Measurements from ENCODE around the gene RNLS.

DNA sequence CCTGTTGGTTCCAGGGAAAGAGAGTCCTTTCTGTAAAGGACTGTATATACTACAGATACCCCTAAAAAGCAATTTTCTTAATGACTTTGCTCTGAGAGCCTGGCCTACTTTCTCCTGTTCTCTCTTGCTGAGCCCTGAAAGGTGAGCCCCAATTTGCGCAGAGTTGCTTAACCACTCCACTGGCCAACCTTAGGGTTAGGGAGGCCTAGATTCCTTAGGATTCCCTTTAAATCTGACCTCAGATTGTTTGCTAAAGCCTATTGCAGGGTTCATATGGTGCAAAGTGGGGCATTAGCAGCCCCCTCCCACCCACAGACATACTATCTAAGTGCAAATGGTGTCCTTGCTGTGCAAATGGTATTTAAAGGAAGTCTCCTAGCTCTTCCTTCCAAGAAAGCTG lies 164.2 kb downstream of the RNLS start:
- TF ChIP-seq, protein P1, sequence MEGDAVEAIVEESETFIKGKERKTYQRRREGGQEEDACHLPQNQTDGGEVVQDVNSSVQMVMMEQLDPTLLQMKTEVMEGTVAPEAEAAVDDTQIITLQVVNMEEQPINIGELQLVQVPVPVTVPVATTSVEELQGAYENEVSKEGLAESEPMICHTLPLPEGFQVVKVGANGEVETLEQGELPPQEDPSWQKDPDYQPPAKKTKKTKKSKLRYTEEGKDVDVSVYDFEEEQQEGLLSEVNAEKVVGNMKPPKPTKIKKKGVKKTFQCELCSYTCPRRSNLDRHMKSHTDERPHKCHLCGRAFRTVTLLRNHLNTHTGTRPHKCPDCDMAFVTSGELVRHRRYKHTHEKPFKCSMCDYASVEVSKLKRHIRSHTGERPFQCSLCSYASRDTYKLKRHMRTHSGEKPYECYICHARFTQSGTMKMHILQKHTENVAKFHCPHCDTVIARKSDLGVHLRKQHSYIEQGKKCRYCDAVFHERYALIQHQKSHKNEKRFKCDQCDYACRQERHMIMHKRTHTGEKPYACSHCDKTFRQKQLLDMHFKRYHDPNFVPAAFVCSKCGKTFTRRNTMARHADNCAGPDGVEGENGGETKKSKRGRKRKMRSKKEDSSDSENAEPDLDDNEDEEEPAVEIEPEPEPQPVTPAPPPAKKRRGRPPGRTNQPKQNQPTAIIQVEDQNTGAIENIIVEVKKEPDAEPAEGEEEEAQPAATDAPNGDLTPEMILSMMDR (IDR thresholded peaks at IDR 0.05): no peak
- TF ChIP-seq SIN3A (IDR thresholded peaks at IDR 0.05; ENCODE audit: borderline replicate concordance, insufficient read depth, low read depth, low read length): no peak
- TF ChIP-seq, protein P2, sequence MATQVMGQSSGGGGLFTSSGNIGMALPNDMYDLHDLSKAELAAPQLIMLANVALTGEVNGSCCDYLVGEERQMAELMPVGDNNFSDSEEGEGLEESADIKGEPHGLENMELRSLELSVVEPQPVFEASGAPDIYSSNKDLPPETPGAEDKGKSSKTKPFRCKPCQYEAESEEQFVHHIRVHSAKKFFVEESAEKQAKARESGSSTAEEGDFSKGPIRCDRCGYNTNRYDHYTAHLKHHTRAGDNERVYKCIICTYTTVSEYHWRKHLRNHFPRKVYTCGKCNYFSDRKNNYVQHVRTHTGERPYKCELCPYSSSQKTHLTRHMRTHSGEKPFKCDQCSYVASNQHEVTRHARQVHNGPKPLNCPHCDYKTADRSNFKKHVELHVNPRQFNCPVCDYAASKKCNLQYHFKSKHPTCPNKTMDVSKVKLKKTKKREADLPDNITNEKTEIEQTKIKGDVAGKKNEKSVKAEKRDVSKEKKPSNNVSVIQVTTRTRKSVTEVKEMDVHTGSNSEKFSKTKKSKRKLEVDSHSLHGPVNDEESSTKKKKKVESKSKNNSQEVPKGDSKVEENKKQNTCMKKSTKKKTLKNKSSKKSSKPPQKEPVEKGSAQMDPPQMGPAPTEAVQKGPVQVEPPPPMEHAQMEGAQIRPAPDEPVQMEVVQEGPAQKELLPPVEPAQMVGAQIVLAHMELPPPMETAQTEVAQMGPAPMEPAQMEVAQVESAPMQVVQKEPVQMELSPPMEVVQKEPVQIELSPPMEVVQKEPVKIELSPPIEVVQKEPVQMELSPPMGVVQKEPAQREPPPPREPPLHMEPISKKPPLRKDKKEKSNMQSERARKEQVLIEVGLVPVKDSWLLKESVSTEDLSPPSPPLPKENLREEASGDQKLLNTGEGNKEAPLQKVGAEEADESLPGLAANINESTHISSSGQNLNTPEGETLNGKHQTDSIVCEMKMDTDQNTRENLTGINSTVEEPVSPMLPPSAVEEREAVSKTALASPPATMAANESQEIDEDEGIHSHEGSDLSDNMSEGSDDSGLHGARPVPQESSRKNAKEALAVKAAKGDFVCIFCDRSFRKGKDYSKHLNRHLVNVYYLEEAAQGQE (IDR thresholded peaks at IDR 0.05; ENCODE audit: insufficient read depth in 1 of 2, low read depth in 2 of 2, low read length in 1 of 2): no peak
- no peak for TF ChIP-seq TCF7L2 (IDR thresholded peaks at IDR 0.05; ENCODE audit: low read depth, low read length)
- TF ChIP-seq POLR2AphosphoS5 (IDR thresholded peaks at IDR 0.05; ENCODE audit: low read depth, low read length): no peak

Measured in Panc1 (cell line).